D721Med (cell line): ENCODE measurements around the gene PAPPA.

Experiments used
- DNase-seq: peaks from one replicate; pipeline ENCODE4 v3.0.0; 2011; ENCODE audit warnings: low spot score; ENCODE audit not compliant: insufficient read length
- FAIRE-seq: peaks from 2 replicates; lab custom pipeline; 2011; peaks lifted over from hg19 to GRCh38; lab: Jason Lieb, UNC
- TF ChIP-seq, protein P1 (sequence below): IDR thresholded peaks from 2 replicates; pipeline ENCODE4 v1.5.1; 2012; ENCODE audit warnings: mild to moderate bottlenecking, control low read depth; ENCODE audit not compliant: insufficient read depth; ENCODE audit errors: missing control alignments

Gene PAPPA

DNA sequence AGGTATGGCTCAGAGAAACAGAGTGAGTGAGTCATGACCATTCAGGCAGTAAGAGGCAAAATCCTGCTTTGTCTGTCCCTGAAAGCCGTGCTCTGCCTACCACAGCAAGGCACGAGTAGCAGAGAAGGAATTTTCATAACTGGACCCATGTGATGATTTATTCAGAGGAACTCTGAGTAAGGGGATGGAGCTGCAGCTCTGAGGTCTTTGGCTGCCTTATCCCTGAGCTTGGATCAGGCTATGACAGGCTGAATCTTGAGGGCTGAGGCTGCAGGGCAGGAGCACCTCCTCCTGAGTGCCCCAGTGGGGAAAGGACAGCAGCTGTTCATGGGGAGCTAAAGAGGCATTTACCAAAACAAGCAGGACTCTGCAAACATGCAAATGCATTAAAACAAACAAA lies 183.4 kb downstream of the PAPPA start:
- TF ChIP-seq, protein P1, sequence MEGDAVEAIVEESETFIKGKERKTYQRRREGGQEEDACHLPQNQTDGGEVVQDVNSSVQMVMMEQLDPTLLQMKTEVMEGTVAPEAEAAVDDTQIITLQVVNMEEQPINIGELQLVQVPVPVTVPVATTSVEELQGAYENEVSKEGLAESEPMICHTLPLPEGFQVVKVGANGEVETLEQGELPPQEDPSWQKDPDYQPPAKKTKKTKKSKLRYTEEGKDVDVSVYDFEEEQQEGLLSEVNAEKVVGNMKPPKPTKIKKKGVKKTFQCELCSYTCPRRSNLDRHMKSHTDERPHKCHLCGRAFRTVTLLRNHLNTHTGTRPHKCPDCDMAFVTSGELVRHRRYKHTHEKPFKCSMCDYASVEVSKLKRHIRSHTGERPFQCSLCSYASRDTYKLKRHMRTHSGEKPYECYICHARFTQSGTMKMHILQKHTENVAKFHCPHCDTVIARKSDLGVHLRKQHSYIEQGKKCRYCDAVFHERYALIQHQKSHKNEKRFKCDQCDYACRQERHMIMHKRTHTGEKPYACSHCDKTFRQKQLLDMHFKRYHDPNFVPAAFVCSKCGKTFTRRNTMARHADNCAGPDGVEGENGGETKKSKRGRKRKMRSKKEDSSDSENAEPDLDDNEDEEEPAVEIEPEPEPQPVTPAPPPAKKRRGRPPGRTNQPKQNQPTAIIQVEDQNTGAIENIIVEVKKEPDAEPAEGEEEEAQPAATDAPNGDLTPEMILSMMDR, result no peak
- DNase-seq, result no peak
- no peak for FAIRE-seq

GRCh38 chr9:116340270-116340669 lies 186.7 kb downstream of the PAPPA start:
- TF ChIP-seq, protein P1, result no peak
- FAIRE-seq (no peak), DNase-seq (no peak)

DNA sequence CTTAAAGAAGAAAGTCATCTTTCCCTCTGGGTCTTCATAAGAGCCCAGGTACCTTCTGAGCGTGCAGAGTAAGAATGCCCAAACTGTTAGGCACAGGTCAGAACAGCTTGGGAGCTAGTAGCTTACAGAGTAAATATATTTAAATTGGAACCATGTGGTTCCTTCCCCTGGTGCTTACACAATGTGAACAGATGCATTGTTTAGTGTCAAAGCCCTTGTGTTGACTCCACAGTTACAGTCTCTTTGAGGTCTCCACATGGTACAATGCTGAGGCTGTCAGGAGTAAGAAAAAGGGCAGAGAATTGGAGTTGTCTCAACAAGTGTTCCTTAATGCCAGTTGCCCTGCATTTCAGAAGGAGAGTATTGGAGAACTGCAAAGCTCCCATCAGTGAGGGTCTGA lies 188.5 kb downstream of the PAPPA start:
- DNase-seq (no peak), FAIRE-seq (no peak)
- TF ChIP-seq, protein P1, result no peak

- FAIRE-seq, result no peak
- TF ChIP-seq, protein P1, result no peak
- DNase-seq, result no peak
Measured at GRCh38 chr9:116342941-116343340, 189.3 kb downstream of the PAPPA start.

- FAIRE-seq (no peak), DNase-seq (no peak)
- TF ChIP-seq, protein P1, result no peak
Measured at GRCh38 chr9:116344416-116344815, 190.8 kb downstream of the PAPPA start.

DNA sequence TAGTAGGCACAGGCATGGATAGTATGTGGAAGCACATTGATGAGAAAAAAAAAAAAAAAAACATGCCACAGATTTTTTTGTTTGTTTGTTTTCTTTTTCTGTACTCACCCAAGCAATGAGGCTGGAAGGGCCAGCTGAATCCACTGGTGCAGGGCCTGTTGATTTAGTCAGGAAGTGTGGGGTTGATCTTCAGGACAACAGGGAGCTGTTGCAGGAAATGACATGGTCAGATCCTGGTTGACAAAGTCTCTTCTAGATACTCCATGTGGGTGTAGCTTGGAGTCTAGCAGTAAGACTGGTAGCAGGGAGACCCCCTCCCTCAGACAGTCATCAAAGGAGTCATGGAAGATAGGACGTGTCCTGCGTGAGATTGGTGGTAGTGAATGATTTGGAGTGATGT lies 191.8 kb downstream of the PAPPA start:
- FAIRE-seq, result no peak
- TF ChIP-seq, protein P1, result no peak
- no peak for DNase-seq

DNA sequence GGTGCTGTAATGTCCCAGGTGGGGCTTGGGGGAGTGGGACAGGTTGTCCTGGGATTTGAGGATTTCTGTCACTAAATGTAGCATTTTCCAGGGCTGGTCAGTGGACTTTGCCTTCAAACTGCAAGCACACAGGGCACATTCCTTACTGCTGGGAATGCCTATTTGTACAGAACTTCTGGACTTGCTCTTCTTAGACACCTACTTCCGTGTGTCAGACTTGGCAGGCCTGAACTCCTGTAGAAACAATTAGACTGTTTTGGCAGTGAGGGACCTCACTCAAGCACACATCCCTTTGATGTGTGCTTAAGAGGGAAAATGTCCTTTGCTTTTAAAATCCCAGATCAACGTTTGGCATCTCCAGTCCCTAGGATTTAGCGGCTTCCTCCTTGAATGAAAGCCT lies 192.2 kb downstream of the PAPPA start:
- DNase-seq (no peak), FAIRE-seq (no peak)
- TF ChIP-seq, protein P1, result no peak
